Left lung (tissue), 10 donors: ENCODE measurements around the gene CHCHD4. TPM values are rescaled to one million over a fixed set of nuclear protein-coding genes. Genes with fewer than 3 reads are reported as not detected.

Source experiments
- ATAC-seq: fragments of 200-7000 bp; cut with Tn5 transposase; one replicate; pipeline ENCODE4 v1.9.1; 2020; ENCODE audit warnings: moderate library complexity
- DNase-seq, 4 donors: peaks; one replicate each; pipeline ENCODE4 v3.0.0-alpha.2; 2013 to 2020
- H3K27ac ChIP-seq, 2 donors: fragments of 200-600 bp; sonication (generic) in 1 of 2; one replicate each; pipeline versions ENCODE4 v1.5.0 to v1.8.0; 2020 to 2021
- H3K27me3 ChIP-seq, 2 donors: fragments of 200-600 bp; sonication (generic) in 1 of 2; one replicate each; pipeline versions ENCODE4 v1.5.0 to v1.8.0; 2020 to 2021
- H3K36me3 ChIP-seq, 2 donors: fragments of 200-600 bp; sonication (generic) in 1 of 2; one replicate each; pipeline versions ENCODE4 v1.5.0 to v1.8.0; 2020 to 2021
- H3K4me1 ChIP-seq, 2 donors: fragments of 200-600 bp; one replicate each; pipeline ENCODE4 v1.8.0; 2021
- H3K4me3 ChIP-seq, 2 donors: fragments of 200-600 bp; sonication (generic) in 1 of 2; one replicate each; pipeline versions ENCODE4 v1.5.0 to v1.8.0; 2020 to 2021; ENCODE audit warnings: mild to moderate bottlenecking in 1 of 2
- H3K9me3 ChIP-seq, 2 donors: fragments of 200-600 bp; sonication (generic) in 1 of 2; one replicate each; pipeline versions ENCODE4 v1.5.0 to v1.8.0; 2020 to 2021
- CTCF ChIP-seq, 2 donors: fragments of 200-600 bp; sonication (generic) in 1 of 2; IDR thresholded peaks; one replicate each; pipeline versions ENCODE4 v1.5.0 to v1.8.0; 2021; ENCODE audit warnings: antibody characterized with exemption in 2 of 2
- intact Hi-C, 2 donors: fragments of 100-400 bp; cut with DNase I; formaldehyde crosslinking; loops; one replicate each; pipeline versions ENCODE4 v1.11.2 to v1.14.2; 2022
- polyA plus RNA-seq, 6 donors: library from polyadenylated mRNA; unstranded; fragments of 120-200 nt; gene quantifications; one replicate each; pipeline ENCODE4 v1.2.1, GENCODE V29; 2013; ENCODE audit not compliant: insufficient read length in 6 of 6
- total RNA-seq, 2 donors: library from RNA; stranded (reverse); fragmentation: NEBNext Ultra II Directional; extraction: Animal tissue kit (Norgen Biotek cat#: 25700); gene quantifications; one replicate each; pipeline ENCODE4 v1.2.1, GENCODE V29; 2021
- donor health status: DM: no; HTN: yes; CAD: no.
- donor health status: DM: no; HTN: no; CAD: no.

Gene CHCHD4
- total and polyA plus RNA-seq, 8 donors = 9.6 to 15.3 (median 13.4) TPM

GRCh38 chr3:14143271-14144225, 18.9 kb upstream of the CHCHD4 start:
- no peaks in the 10 kb centered on the region for H3K27me3 ChIP-seq
- no peak for TF ChIP-seq CTCF (IDR thresholded peaks at IDR 0.05)
- peak overlapping the region; percentile 92 to 99 for H3K27ac ChIP-seq
- DNase-seq (peak in 2 of 4 donors; percentile 75 to 80), ATAC-seq (peak; percentile 61)
- no peaks in the 10 kb centered on the region for H3K9me3 ChIP-seq
- intact Hi-C loops = loop anchor here in 1 of 2 donors (2.0 kb wide), 1 partner anchor 35 kb away; the partner anchor contains the start of genes LSM3 and XPC
- H3K4me1 ChIP-seq = peaks cover 25 to 41% of the 10 kb centered on the region in 2 donors
- peaks cover 0 to 76% of the 10 kb centered on the region in 2 donors for H3K36me3 ChIP-seq
- H3K4me3 ChIP-seq = no peak overlapping the region

- ATAC-seq (no peak), DNase-seq (no peak)
- no peaks in the 10 kb centered on the region for H3K27me3 ChIP-seq
- peaks cover 0 to 76% of the 10 kb centered on the region in 2 donors for H3K36me3 ChIP-seq
- peak overlapping the region; percentile 92 to 99 for H3K27ac ChIP-seq
- intact Hi-C loops = no loop called here
- TF ChIP-seq CTCF (IDR thresholded peaks at IDR 0.05) = no peak
- no peak overlapping the region for H3K4me3 ChIP-seq
- H3K4me1 ChIP-seq = peaks cover 25 to 41% of the 10 kb centered on the region in 2 donors
- no peaks in the 10 kb centered on the region for H3K9me3 ChIP-seq
Observed at GRCh38 chr3:14142567-14143270, 18.0 kb upstream of the CHCHD4 start.

GRCh38 chr3:14141602-14142341, 17.1 kb upstream of the CHCHD4 start:
- no peak for ATAC-seq
- peak in 2 of 4 donors; percentile 31 to 75 for DNase-seq
- intact Hi-C loops = no loop called here
- H3K4me1 ChIP-seq = peaks cover 25 to 41% of the 10 kb centered on the region in 2 donors
- no peak overlapping the region for H3K4me3 ChIP-seq
- no peak for TF ChIP-seq CTCF (IDR thresholded peaks at IDR 0.05)
- peaks cover 0 to 76% of the 10 kb centered on the region in 2 donors for H3K36me3 ChIP-seq
- no peaks in the 10 kb centered on the region for H3K27me3 ChIP-seq
- peak overlapping the region; percentile 92 to 99 for H3K27ac ChIP-seq
- H3K9me3 ChIP-seq = no peaks in the 10 kb centered on the region

GRCh38 chr3:14141144-14141543, 16.5 kb upstream of the CHCHD4 start:
- ATAC-seq (peak; percentile 31), DNase-seq (no peak)
- intact Hi-C loops = no loop called here
- peaks cover 0 to 76% of the 10 kb centered on the region in 2 donors for H3K36me3 ChIP-seq
- H3K9me3 ChIP-seq = no peaks in the 10 kb centered on the region
- H3K27ac ChIP-seq = peak overlapping the region; percentile 92 to 99
- no peak for TF ChIP-seq CTCF (IDR thresholded peaks at IDR 0.05)
- peaks cover 25 to 37% of the 10 kb centered on the region in 2 donors for H3K4me1 ChIP-seq
- no peaks in the 10 kb centered on the region for H3K27me3 ChIP-seq
- H3K4me3 ChIP-seq = no peak overlapping the region
